GM12878 (cell line): ENCODE results near the gene EYS. TPM values are rescaled to one million over a fixed set of nuclear protein-coding genes. Genes with fewer than 3 reads are reported as not detected.

ENCODE experiments used
- ATAC-seq: fragments of 200-7000 bp; cut with Tn5 transposase; 3 replicates; pipeline ENCODE4 v1.9.1; 2020; ENCODE audit warnings: mild to moderate bottlenecking, moderate library complexity
- BruUV-seq: library from RNA; stranded (reverse); fragments of 400-500 nt; replicated peaks from 2 replicates; lab custom pipeline; 2021; lab: Mats Ljungman, UMichigan
- CTCF ChIA-PET: fragments of 300-600 bp; sonication (Branson Sonifier 250); formaldehyde crosslinking; extraction: SDS; loops from one replicate; lab custom pipeline; 2021; ENCODE audit warnings: inconsistent platforms; lab: Yijun Ruan, JAX
- POLR2A ChIA-PET: fragments of 350-600 bp; formaldehyde crosslinking; extraction: SDS; loops from one replicate; lab custom pipeline; 2021; ENCODE audit warnings: inconsistent platforms; lab: Charles Lee
- RAD21 ChIA-PET: fragments of 300-600 bp; sonication (Branson Sonifier 250); formaldehyde crosslinking; loops from one replicate; lab custom pipeline; 2023; ENCODE audit warnings: antibody characterized with exemption; ENCODE audit not compliant: unreplicated experiment; lab: Charles Lee
- SMC1A ChIA-PET: fragments of 300-600 bp; sonication (Branson Sonifier 250); formaldehyde crosslinking; loops from one replicate; lab custom pipeline; 2023; ENCODE audit not compliant: unreplicated experiment, uncharacterized antibody; lab: Charles Lee
- DNase-seq: peaks from one replicate; pipeline ENCODE4 v3.0.0-alpha.2; 2011; ENCODE audit warnings: low read depth, low spot score
- FAIRE-seq: peaks from 3 replicates; lab custom pipeline; 2011; peaks lifted over from hg19 to GRCh38; lab: Jason Lieb, UNC
- H2AFZ ChIP-seq: 2 replicates; pipeline ENCODE4 v1.6.0; 2011; ENCODE audit warnings: low read depth, low read length, control low read depth; ENCODE audit not compliant: control insufficient read depth
- H3K27ac ChIP-seq: 2 replicates; pipeline ENCODE4 v1.5.1; 2011; ENCODE audit warnings: control low read depth; ENCODE audit not compliant: control insufficient read depth, insufficient read depth
- H3K27me3 ChIP-seq, 2 experiments: replicated peaks in 1 of 2; 2 replicates each; pipeline versions ENCODE4 v1.6.0 to v1.6.1; 2011; ENCODE audit warnings: low read length in 1 of 2; ENCODE audit not compliant: control insufficient read depth in 2 of 2, insufficient read depth in 2 of 2
- H3K36me3 ChIP-seq, 2 experiments: 2 replicates each; pipeline ENCODE4 v1.5.1; 2011; ENCODE audit warnings: low read length in 1 of 2; ENCODE audit not compliant: control insufficient read depth in 2 of 2, insufficient read depth in 2 of 2
- H3K4me1 ChIP-seq: 2 replicates; pipeline ENCODE4 v1.6.1; 2011; ENCODE audit warnings: mild to moderate bottlenecking, low read length, moderate library complexity, mixed read lengths; ENCODE audit not compliant: control insufficient read depth, insufficient read depth
- H3K4me2 ChIP-seq: 2 replicates; pipeline ENCODE4 v1.6.0; 2011; ENCODE audit warnings: control low read depth; ENCODE audit not compliant: control insufficient read depth, insufficient read depth
- H3K4me3 ChIP-seq: fragments of 200-600 bp; sonication (generic); 2 replicates; pipeline ENCODE4 v1.5.1; 2016
- H3K79me2 ChIP-seq: 2 replicates; pipeline ENCODE4 v1.6.0; 2011; ENCODE audit warnings: low read length; ENCODE audit not compliant: control insufficient read depth, insufficient read depth
- H3K9ac ChIP-seq: 2 replicates; pipeline ENCODE4 v1.8.0; 2011; ENCODE audit warnings: low read length, control low read depth, mixed read lengths; ENCODE audit not compliant: control insufficient read depth, insufficient read depth
- H3K9me3 ChIP-seq: replicated peaks from 3 replicates; pipeline ENCODE4 v1.5.1; 2011; ENCODE audit warnings: mild to moderate bottlenecking, low read length; ENCODE audit not compliant: control insufficient read depth, insufficient read depth
- H4K20me1 ChIP-seq: 2 replicates; pipeline ENCODE4 v1.6.0; 2011; ENCODE audit not compliant: control insufficient read depth, insufficient read depth
- BACH1 ChIP-seq: fragments of 450-650 bp; IDR thresholded peaks from 2 replicates; pipeline ENCODE4 v1.6.1; 2017; ENCODE audit warnings: mild to moderate bottlenecking, borderline replicate concordance
- CBX5 ChIP-seq: sonication (generic); IDR thresholded peaks from 2 replicates; pipeline ENCODE4 v1.6.1; 2016; ENCODE audit warnings: low read depth, moderate library complexity, mild to moderate bottlenecking, inconsistent platforms
- E2F4 ChIP-seq: IDR thresholded peaks from 2 replicates; pipeline ENCODE4 v1.6.1; 2012; ENCODE audit warnings: low read depth, low read length, improper control_type of control experiment
- HDAC2 ChIP-seq: fragments of 200-600 bp; sonication (generic); IDR thresholded peaks from 2 replicates; pipeline ENCODE4 v1.6.1; 2017
- IKZF2 ChIP-seq, 2 experiments: fragments of 450-650 bp; IDR thresholded peaks; 2 replicates each; pipeline ENCODE4 v1.6.1; 2017; ENCODE audit warnings: mild to moderate bottlenecking in 2 of 2, moderate library complexity in 2 of 2
- NFIC ChIP-seq: IDR thresholded peaks from 2 replicates; pipeline ENCODE4 v1.6.1; 2012; ENCODE audit warnings: low read depth, mild to moderate bottlenecking, inconsistent platforms, low read length, moderate library complexity
- NR2C1 ChIP-seq: fragments of 450-650 bp; IDR thresholded peaks from 2 replicates; pipeline ENCODE4 v1.6.1; 2017; ENCODE audit warnings: antibody characterized with exemption, mild to moderate bottlenecking, moderate library complexity
- RELB ChIP-seq: fragments of 450-650 bp; IDR thresholded peaks from 2 replicates; pipeline ENCODE4 v1.6.1; 2017; ENCODE audit warnings: low read depth, mild to moderate bottlenecking, moderate library complexity
- STAT1 ChIP-seq: fragments of 450-650 bp; conservative IDR thresholded peaks from 2 replicates; pipeline ENCODE4 v1.6.1; 2014; ENCODE audit warnings: antibody characterized with exemption, mild to moderate bottlenecking
- YY1 ChIP-seq: IDR thresholded peaks from 2 replicates; pipeline ENCODE4 v1.6.1; 2011; ENCODE audit warnings: low read depth, mild to moderate bottlenecking, low read length
- ZNF622 ChIP-seq: fragments of 450-650 bp; IDR thresholded peaks from 2 replicates; pipeline ENCODE4 v1.6.1; 2017; ENCODE audit warnings: mild to moderate bottlenecking, inconsistent platforms
- WGBS: methylation state at CpG from one replicate; pipeline ENCODE4 v1.1.6; 2016; ENCODE audit warnings: low lambda C conversion rate; ENCODE audit not compliant: insufficient replicate concordance, insufficient coverage; ENCODE audit errors: missing lambda C conversion rate; 5-methylcytosine and 5-hydroxymethylcytosine counted together
- in situ Hi-C: fragments of 300-500 bp; cut with MboI; formaldehyde crosslinking; loops from 9 replicates; pipeline ENCODE4 v1.14.3; 2018; ENCODE audit warnings: mixed read lengths
- intact Hi-C: fragments of 100-400 bp; cut with micrococcal nuclease; formaldehyde crosslinking; loops from one replicate; pipeline ENCODE4 v1.14.2; 2022; ENCODE audit not compliant: unreplicated experiment
- polyA plus RNA-seq, 11 experiments: library from polyadenylated mRNA; depleted of rRNA in 4 of 11; unstranded in 6 of 11; stranded (reverse) in 5 of 11; fragments of >200 nt; fragmentation: Nextera tagmentation in 4 of 11; fragmentation: Illumina TruSeq in 1 of 11; extraction: Ambion mirVana in 4 of 11; extraction: Trizol in 1 of 11; gene quantifications; 1 replicate in 1 of 11; 2 replicates in 10 of 11; pipeline versions ENCODE4 v1.2.1 to v1.2.3, GENCODE V29; 2011 to 2016; ENCODE audit warnings: inconsistent platforms in 2 of 11, missing spikeins in 2 of 11, low read depth in 1 of 11
- total RNA-seq, 4 experiments: library from RNA; depleted of rRNA in 3 of 4; stranded (reverse); fragments of >200 nt in 3 of 4; fragmentation: Illumina TruSeq in 1 of 4; extraction: Trizol in 1 of 4; gene quantifications; 2 replicates each; pipeline versions ENCODE4 v1.2.1 to v1.2.3, GENCODE V29; 2013 to 2021
- TF ChIP-seq, protein P1 (sequence below): fragments of 450-650 bp; IDR thresholded peaks from 2 replicates; pipeline ENCODE4 v1.6.1; 2016; ENCODE audit warnings: mild to moderate bottlenecking

EYS gene
- total and polyA plus RNA-seq, 10 of the 15 experiments (the other 5 are each of a cell fraction or from before 2014, with no cell fraction given): under 0.01 to 0.14 (median 0.02) TPM; not detected in 1

GRCh38 chr6:65410309-65410708 is 296.7 kb downstream of the EYS start:
- no TSS peak for BruUV-seq
- H3K4me3 ChIP-seq: no peak overlapping the region
- no peaks in the 10 kb centered on the region for H3K9me3 ChIP-seq
- H2AFZ ChIP-seq: no peak overlapping the region
- ChIA-PET RAD21 (no interaction called here), POLR2A (interaction anchor here (0.6 kb wide), 1 partner anchor 148 kb away, joined by 3 read pairs; no protein-coding TSS in a partner anchor), CTCF (interaction anchor here (0.6 kb wide), 1 partner anchor 41 kb away, joined by 3 read pairs; no protein-coding TSS in a partner anchor), SMC1A (no interaction called here)
- ATAC-seq: no peak
- no peak for DNase-seq
- no peak overlapping the region for H3K9ac ChIP-seq
- H3K27ac ChIP-seq: no peak overlapping the region
- H3K36me3 ChIP-seq: no peaks in the 10 kb centered on the region
- no peaks in the 10 kb centered on the region for H3K4me1 ChIP-seq
- in situ Hi-C loops: no loop called here
- intact Hi-C loops: no loop called here
- no peaks in the 10 kb centered on the region for H4K20me1 ChIP-seq
- TF ChIP-seq CBX5 (no peak), STAT1 (no peak), HDAC2 (no peak), E2F4 (no peak), ZNF622 (no peak), RELB (no peak), NFIC (no peak), YY1 (no peak), BACH1 (no peak), NR2C1 (no peak), IKZF2 (IDR thresholded peaks at IDR 0.05) (no peak)
- TF ChIP-seq, protein P1, sequence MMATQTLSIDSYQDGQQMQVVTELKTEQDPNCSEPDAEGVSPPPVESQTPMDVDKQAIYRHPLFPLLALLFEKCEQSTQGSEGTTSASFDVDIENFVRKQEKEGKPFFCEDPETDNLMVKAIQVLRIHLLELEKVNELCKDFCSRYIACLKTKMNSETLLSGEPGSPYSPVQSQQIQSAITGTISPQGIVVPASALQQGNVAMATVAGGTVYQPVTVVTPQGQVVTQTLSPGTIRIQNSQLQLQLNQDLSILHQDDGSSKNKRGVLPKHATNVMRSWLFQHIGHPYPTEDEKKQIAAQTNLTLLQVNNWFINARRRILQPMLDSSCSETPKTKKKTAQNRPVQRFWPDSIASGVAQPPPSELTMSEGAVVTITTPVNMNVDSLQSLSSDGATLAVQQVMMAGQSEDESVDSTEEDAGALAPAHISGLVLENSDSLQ: no peak
- no peaks in the 10 kb centered on the region for H3K27me3 ChIP-seq
- 2% methylated on average over 3 of the region's 3 CpGs for WGBS
- FAIRE-seq: no peak
- H3K4me2 ChIP-seq: no peak overlapping the region
- H3K79me2 ChIP-seq: no peaks in the 10 kb centered on the region
